Globus pallidus (tissue), 1 donor: ENCODE measurements around the gene HCN4.

Source experiments
- DNase-seq: peaks from one replicate; pipeline ENCODE4 v3.0.0-alpha.2; 2015; ENCODE audit warnings: low spot score

Gene HCN4

GRCh38 chr15:73345658-73346057 is 23.1 kb downstream of the HCN4 start:
- no peak for DNase-seq

- DNase-seq = no peak
These were observed 24.7 kb downstream of the HCN4 start for GRCh38 chr15:73344056-73344455.

- no peak for DNase-seq
These were observed 26.7 kb downstream of the HCN4 start for GRCh38 chr15:73341886-73342600.

- DNase-seq = no peak
These were observed 28.1 kb downstream of the HCN4 start for GRCh38 chr15:73340502-73341192.

GRCh38 chr15:73338606-73339374 is 30.0 kb downstream of the HCN4 start:
- no peak for DNase-seq

GRCh38 chr15:73338058-73338457 is 30.7 kb downstream of the HCN4 start:
- DNase-seq = no peak

- DNase-seq = no peak
These were observed 31.6 kb downstream of the HCN4 start for GRCh38 chr15:73337187-73337586.

- DNase-seq = no peak
These were observed 32.0 kb downstream of the HCN4 start for GRCh38 chr15:73336756-73337155.

- DNase-seq = no peak
These were observed 33.3 kb downstream of the HCN4 start for GRCh38 chr15:73335471-73335870.

GRCh38 chr15:73335026-73335425 is 33.7 kb downstream of the HCN4 start:
- DNase-seq = no peak

- no peak for DNase-seq
These were observed 34.7 kb downstream of the HCN4 start for GRCh38 chr15:73334086-73334485.

- no peak for DNase-seq
These were observed 35.8 kb downstream of the HCN4 start for GRCh38 chr15:73333001-73333400.

- no peak for DNase-seq
These were observed 36.5 kb downstream of the HCN4 start for GRCh38 chr15:73331991-73332925.

- no peak for DNase-seq
These were observed 37.3 kb downstream of the HCN4 start for GRCh38 chr15:73331501-73331900.

- no peak for DNase-seq
These were observed 38.3 kb downstream of the HCN4 start for GRCh38 chr15:73330206-73331051.

- no peak for DNase-seq
These were observed 39.1 kb downstream of the HCN4 start for GRCh38 chr15:73329501-73330200.

- no peak for DNase-seq
These were observed 39.8 kb downstream of the HCN4 start for GRCh38 chr15:73328981-73329380.

GRCh38 chr15:73328149-73328820 is 40.5 kb downstream of the HCN4 start:
- DNase-seq = no peak

- no peak for DNase-seq
These were observed 42.6 kb downstream of the HCN4 start for GRCh38 chr15:73326157-73326556.
